Measurements from ENCODE around the gene PDIA5.
"Not testable (repeated sequence)": the region's sequence is repeated elsewhere in the genome, so short reads cannot be mapped to it uniquely, and the experiment has no call there.

- TF ChIP-seq CTCF (conservative IDR thresholded peaks at IDR 0.05; ENCODE audit: low read depth, low read length); EZH2 (IDR thresholded peaks at IDR 0.05; ENCODE audit: borderline replicate concordance, low read depth, low read length, poor library complexity, severe bottlenecking): not testable (repeated sequence)
These were observed 85.1 kb downstream of the PDIA5 start for GRCh38 chr3:123151853-123152420.

All from A673 (cell line).